Measurements from ENCODE around the gene SUGP2.
A peak's percentile ranks its signal among the peaks of the same experiment; 100 is the strongest.

The SUGP2 gene

DNA sequence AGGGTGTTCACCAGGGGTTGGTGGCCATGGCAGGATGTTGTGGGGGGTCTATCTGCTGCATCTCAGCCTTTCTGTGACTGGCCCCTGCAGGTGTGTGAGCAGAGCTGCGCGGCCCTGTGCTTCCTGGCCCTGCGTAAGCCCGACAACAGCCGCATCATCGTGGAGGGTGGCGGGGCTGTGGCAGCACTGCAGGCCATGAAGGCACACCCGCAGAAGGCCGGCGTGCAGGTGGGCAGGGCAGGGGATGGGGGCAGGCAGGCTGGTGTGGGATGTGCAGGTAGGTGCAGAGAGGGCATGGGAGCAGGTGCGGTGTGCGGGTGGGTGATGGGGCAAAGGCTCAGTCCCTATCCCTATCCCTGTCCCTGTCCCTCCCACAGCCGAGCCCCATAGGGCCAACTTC is 22.4 kb upstream of the SUGP2 start:
- H3K4me3 ChIP-seq (ENCODE audit: low read depth, low read length), result no peak overlapping the region
- TF ChIP-seq, protein P1, sequence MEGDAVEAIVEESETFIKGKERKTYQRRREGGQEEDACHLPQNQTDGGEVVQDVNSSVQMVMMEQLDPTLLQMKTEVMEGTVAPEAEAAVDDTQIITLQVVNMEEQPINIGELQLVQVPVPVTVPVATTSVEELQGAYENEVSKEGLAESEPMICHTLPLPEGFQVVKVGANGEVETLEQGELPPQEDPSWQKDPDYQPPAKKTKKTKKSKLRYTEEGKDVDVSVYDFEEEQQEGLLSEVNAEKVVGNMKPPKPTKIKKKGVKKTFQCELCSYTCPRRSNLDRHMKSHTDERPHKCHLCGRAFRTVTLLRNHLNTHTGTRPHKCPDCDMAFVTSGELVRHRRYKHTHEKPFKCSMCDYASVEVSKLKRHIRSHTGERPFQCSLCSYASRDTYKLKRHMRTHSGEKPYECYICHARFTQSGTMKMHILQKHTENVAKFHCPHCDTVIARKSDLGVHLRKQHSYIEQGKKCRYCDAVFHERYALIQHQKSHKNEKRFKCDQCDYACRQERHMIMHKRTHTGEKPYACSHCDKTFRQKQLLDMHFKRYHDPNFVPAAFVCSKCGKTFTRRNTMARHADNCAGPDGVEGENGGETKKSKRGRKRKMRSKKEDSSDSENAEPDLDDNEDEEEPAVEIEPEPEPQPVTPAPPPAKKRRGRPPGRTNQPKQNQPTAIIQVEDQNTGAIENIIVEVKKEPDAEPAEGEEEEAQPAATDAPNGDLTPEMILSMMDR (IDR thresholded peaks at IDR 0.05; ENCODE audit: insufficient read depth, low read length, missing control alignments), result no peak
- DNase-seq (ENCODE audit: low read depth, low spot score), result no peak
- CTCF ChIA-PET, result interaction anchor here (0.8 to 6.0 kb wide), 3 partner anchors 85 to 118 kb away, joined by 3 to 58 read pairs (median 31); no protein-coding TSS in a partner anchor
- POLR2A ChIA-PET, result no interaction called here

DNA sequence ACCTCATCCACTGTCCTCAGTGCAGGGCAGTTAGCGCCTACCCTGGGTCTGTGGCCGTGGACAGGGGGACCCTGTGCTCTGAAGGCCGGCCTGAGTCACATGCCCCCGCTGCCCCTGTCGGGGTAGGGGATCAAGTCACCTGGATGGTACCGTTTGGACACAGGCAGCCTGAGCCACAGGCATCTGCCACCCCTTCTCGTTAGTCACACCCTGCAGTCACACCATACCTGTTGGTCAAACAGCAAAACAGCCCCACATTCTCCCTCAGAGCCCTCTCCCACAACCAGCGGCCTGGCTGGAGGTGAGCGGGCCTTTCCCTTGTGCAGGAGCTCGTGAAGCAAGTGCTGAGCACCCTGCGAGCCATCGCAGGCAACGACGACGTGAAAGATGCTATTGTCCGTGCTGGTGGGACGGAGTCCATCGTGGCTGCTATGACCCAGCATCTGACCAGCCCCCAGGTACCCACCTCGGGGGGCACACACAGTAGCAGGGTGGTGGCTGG is 21.7 kb upstream of the SUGP2 start:
- CTCF ChIA-PET, result interaction anchor here (0.8 to 6.0 kb wide), 5 partner anchors 13 to 119 kb away, joined by 3 to 58 read pairs (median 5); no protein-coding TSS in a partner anchor
- DNase-seq (ENCODE audit: low read depth, low spot score), result no peak
- no peak overlapping the region for H3K4me3 ChIP-seq (ENCODE audit: low read depth, low read length)
- POLR2A ChIA-PET, result no interaction called here
- TF ChIP-seq, protein P1 (IDR thresholded peaks at IDR 0.05; ENCODE audit: insufficient read depth, low read length, missing control alignments), result no peak

DNA sequence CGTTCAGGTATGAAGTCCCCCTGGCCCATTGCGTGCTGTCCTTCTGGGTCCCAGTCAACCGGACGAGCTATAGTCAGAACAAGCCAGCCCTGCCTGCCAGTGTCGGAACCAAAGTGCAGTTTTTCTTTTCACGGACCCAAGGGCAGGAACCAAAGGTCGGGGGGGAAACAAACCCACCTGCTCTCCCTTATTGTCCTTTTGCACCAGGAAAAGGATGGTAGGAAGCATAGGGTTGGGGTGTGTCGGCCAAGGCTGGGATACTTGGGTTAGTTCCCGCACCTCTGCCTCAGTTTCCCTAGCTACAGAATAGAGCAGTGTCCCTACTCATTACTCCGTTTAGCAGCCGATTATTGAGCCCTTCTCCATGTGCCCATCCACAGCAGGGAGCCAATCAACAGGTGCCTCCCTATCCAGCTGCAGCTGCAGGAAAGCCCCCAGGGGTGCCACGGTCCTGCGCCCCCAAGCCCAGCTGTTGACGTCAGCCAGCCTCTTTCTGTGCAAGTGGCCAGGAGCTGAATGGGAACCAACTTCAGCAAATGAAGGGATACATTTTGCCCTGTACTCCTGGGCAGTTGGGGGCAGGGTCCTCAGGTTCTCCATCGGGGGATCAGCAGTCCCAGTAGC is 21.1 kb upstream of the SUGP2 start:
- POLR2A ChIA-PET, result no interaction called here
- DNase-seq (ENCODE audit: low read depth, low spot score), result no peak
- TF ChIP-seq, protein P1 (IDR thresholded peaks at IDR 0.05; ENCODE audit: insufficient read depth, low read length, missing control alignments), result no peak
- CTCF ChIA-PET, result interaction anchor here (0.7 to 6.0 kb wide), 9 partner anchors 8 to 120 kb away, joined by 3 to 58 read pairs (median 5); no protein-coding TSS in a partner anchor
- H3K4me3 ChIP-seq (ENCODE audit: low read depth, low read length), result no peak overlapping the region

DNA sequence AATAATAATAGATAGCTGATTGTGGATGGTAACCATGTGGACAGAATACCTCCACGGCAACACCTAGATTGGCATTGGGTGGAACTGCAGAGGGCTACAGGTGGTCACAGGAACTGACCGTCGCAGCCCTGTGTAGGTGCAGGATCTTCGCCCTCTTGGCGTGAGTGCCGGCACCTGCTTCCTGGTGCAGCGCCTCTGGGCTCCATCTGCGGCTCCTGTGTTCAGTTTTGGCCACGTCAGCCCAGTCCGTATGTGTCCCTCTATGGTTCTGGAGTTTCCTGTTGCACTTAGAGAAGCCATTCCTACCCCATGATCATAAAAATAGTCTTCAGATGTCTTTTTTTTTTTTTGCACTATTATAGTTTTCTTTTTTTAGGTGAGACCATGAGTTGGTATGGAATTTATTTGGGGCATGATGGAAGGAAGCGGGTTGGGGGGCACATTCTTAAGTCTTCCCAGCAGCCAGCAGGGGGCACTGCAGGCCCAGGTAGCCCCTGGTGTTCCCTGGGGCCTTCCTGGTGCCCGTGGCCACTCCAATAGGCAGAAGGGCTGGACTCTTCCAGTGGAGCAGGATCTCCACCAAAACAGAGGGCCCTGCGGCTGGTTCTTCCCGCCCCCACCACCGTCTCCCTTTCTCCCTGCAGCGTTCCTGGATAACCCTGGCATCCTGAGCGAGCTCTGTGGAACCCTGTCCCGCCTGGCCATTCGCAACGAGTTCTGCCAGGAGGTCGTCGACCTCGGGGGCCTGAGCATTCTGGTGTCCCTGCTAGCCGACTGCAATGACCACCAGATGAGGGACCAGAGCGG is 20.4 kb upstream of the SUGP2 start:
- H3K4me3 ChIP-seq (ENCODE audit: low read depth, low read length), result no peak overlapping the region
- TF ChIP-seq, protein P1 (IDR thresholded peaks at IDR 0.05; ENCODE audit: insufficient read depth, low read length, missing control alignments), result peak; percentile 71
- no peak for DNase-seq (ENCODE audit: low read depth, low spot score)
- ChIA-PET CTCF (interaction anchor here (0.7 to 6.0 kb wide), 13 partner anchors 9 to 120 kb away, joined by 3 to 58 read pairs (median 6); no protein-coding TSS in a partner anchor), POLR2A (no interaction called here)

DNA sequence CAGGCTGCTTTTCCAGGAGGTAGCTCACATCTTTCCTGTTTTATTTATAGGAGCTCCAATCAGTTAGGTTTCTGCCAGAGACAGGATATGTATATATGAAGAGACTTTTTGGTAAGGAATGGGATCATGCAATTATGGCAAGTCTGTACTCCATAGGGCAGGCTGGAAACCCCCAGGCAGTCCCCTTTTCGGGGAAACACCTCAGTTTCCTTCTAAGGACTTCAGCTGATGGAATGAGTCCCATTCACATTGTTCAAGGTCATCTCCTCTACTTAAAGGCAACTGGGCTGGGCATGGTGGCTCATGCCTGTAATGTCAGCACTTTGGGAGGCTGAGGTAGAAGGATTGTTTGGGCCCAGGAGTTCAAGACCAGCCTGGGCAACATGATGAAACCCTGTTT is 19.6 kb upstream of the SUGP2 start:
- ChIA-PET CTCF (interaction anchor here (0.8 to 6.0 kb wide), 9 partner anchors 9 to 121 kb away, joined by 3 to 58 read pairs (median 8); no protein-coding TSS in a partner anchor), POLR2A (no interaction called here)
- no peak overlapping the region for H3K4me3 ChIP-seq (ENCODE audit: low read depth, low read length)
- TF ChIP-seq, protein P1 (IDR thresholded peaks at IDR 0.05; ENCODE audit: insufficient read depth, low read length, missing control alignments), result no peak
- no peak for DNase-seq (ENCODE audit: low read depth, low spot score)

Data from AG04449 (cell line).